ENCODE results near the gene DSP. TPM values are rescaled to one million over a fixed set of nuclear protein-coding genes. Genes with fewer than 3 reads are reported as not detected.
A peak's percentile ranks its signal among the peaks of the same experiment; 100 is the strongest.

The DSP gene
- total and polyA plus RNA-seq, 10 of the 15 experiments (the other 5 are each of a cell fraction or from before 2014, with no cell fraction given), result under 0.01 to 0.36 (median 0.04) TPM; not detected in 4

GRCh38 chr6:7615611-7616383, 74.3 kb downstream of the DSP start:
- RAD21 ChIA-PET (ENCODE audit: unreplicated experiment), result interaction anchor here (0.8 to 3.4 kb wide), 5 partner anchors 190 to 939 kb away, joined by 3 to 28 read pairs (median 3); no protein-coding TSS in a partner anchor
- TF ChIP-seq BHLHE40 (IDR thresholded peaks at IDR 0.05; ENCODE audit: borderline replicate concordance in 1 of 2, low read depth in 2 of 2, low read length in 1 of 2), result 0 out of 4 replicates have a peak, but pooled peaks of 1 of the 2 experiments have one; percentile 12
- no peak for TF ChIP-seq SUZ12 (IDR thresholded peaks at IDR 0.05; ENCODE audit: unreplicated experiment)
- peak; percentile 72 to 83 (median 75) for TF ChIP-seq CTCF (IDR thresholded peaks at IDR 0.05 in 2 of 3, conservative IDR thresholded peaks at IDR 0.05 in 1 of 3; ENCODE audit: control insufficient read depth in 2 of 3, extremely low read depth in 1 of 3, insufficient read depth in 1 of 3, low read depth in 3 of 3, low read length in 3 of 3)
- TF ChIP-seq RAD21 (IDR thresholded peaks at IDR 0.05; ENCODE audit: insufficient read depth, low read depth, low read length), result peak; percentile 92
- TF ChIP-seq E2F4 (IDR thresholded peaks at IDR 0.05; ENCODE audit: low read depth, low read length), result 0 out of 2 replicates have a peak, but pooled peaks have one; percentile 9
- 0 out of 2 replicates have a peak, but pooled peaks have one; percentile 35 for TF ChIP-seq YY1 (IDR thresholded peaks at IDR 0.05; ENCODE audit: low read depth, low read length)
- peak; percentile 77 for TF ChIP-seq SMC3 (IDR thresholded peaks at IDR 0.05; ENCODE audit: borderline replicate concordance, low read length)
- TF ChIP-seq ZSCAN29 (IDR thresholded peaks at IDR 0.05), result no peak
- TF ChIP-seq STAT3 (IDR thresholded peaks at IDR 0.05; ENCODE audit: low read depth, low read length), result 0 out of 2 replicates have a peak, but pooled peaks have one; percentile 27
- no peak for TF ChIP-seq IKZF1 (conservative IDR thresholded peaks at IDR 0.05)
- no peak for TF ChIP-seq CBFB (IDR thresholded peaks at IDR 0.05; ENCODE audit: low read depth)
- Histone ChIP-seq H4K20me1 (ENCODE audit: control insufficient read depth, insufficient read depth) (no peaks in the 10 kb centered on the region), H3K9me3 (replicated peaks; ENCODE audit: control insufficient read depth, insufficient read depth, low read length) (no peaks in the 10 kb centered on the region), H3K36me3 (ENCODE audit: control insufficient read depth in 2 of 2, insufficient read depth in 2 of 2, low read length in 1 of 2) (peaks cover 0 to under 1% of the 10 kb centered on the region in 2 experiments; a peak in 1 of 4 replicates), H3K79me2 (ENCODE audit: control insufficient read depth, insufficient read depth, low read length) (no peaks in the 10 kb centered on the region), H3K27ac (ENCODE audit: control insufficient read depth, insufficient read depth) (no peak overlapping the region), H3K4me2 (ENCODE audit: control insufficient read depth, insufficient read depth) (no peak overlapping the region), H3K9ac (ENCODE audit: control insufficient read depth, insufficient read depth, low read length) (no peak overlapping the region), H3K4me3 (no peak overlapping the region), H3K27me3 (replicated peaks in 1 of 2; ENCODE audit: control insufficient read depth in 2 of 2, insufficient read depth in 2 of 2, low read length in 1 of 2) (no peaks in the 10 kb centered on the region), H2AFZ (ENCODE audit: control insufficient read depth, low read depth, low read length) (no peak overlapping the region), H3K4me1 (ENCODE audit: control insufficient read depth, insufficient read depth, low read length) (peaks cover 5% of the 10 kb centered on the region; the same call in 1 of the 2 replicates)
- FAIRE-seq (no peak), DNase-seq (ENCODE audit: low read depth, low spot score) (no peak), ATAC-seq (peak; percentile 57)
- SMC1A ChIA-PET (ENCODE audit: uncharacterized antibody, unreplicated experiment), result interaction anchor here (0.6 to 9.4 kb wide), 8 partner anchors 11 to 712 kb away, joined by 3 to 84 read pairs (median 3); no protein-coding TSS in a partner anchor
- in situ Hi-C loops (cut with MboI), result loop anchor here (10.0 kb wide), 1 partner anchor 891 kb away; no protein-coding TSS in a partner anchor
- BruUV-seq (replicated peaks), result no TSS peak
- 22% methylated on average over 7 of the region's 7 CpGs for WGBS (ENCODE audit: insufficient coverage, insufficient replicate concordance, low lambda C conversion rate, missing lambda C conversion rate)
- intact Hi-C loops (cut with micrococcal nuclease; ENCODE audit: unreplicated experiment), result loop anchor here (1.0 to 10.0 kb wide), 5 partner anchors 191 to 931 kb away; no protein-coding TSS in a partner anchor
- CTCF ChIA-PET, result interaction anchor here (0.8 to 5.5 kb wide), 10 partner anchors 9 to 445 kb away, joined by 3 to 92 read pairs (median 3); no protein-coding TSS in a partner anchor
- POLR2A ChIA-PET, result interaction anchor here (0.7 to 1.2 kb wide), 2 partner anchors 227 to 338 kb away, joined by 4 to 5 read pairs; no protein-coding TSS in a partner anchor
